Spleen (tissue), 7 donors: Measurements from ENCODE around the gene CHMP4B.

Source experiments
- CTCF ChIP-seq, 11 experiments: fragments of 200-600 bp in 7 of 11; fragments of 450-650 bp in 4 of 11; sonication (generic) in 4 of 11; IDR thresholded peaks in 8 of 11; conservative IDR thresholded peaks in 3 of 11; 1 replicate in 7 of 11; 2 replicates in 4 of 11; pipeline versions ENCODE4 v1.4.0 to v1.8.0; 2016 to 2021; ENCODE audit warnings: antibody characterized with exemption in 11 of 11, inconsistent platforms in 4 of 11, mild to moderate bottlenecking in 1 of 11
- POLR2A ChIP-seq, 3 donors: fragments of 450-650 bp; IDR thresholded peaks; one replicate each; pipeline ENCODE4 v1.5.1; 2017; ENCODE audit warnings: antibody characterized with exemption in 3 of 3, mild to moderate bottlenecking in 1 of 3
- POLR2AphosphoS5 ChIP-seq, 3 donors: sonication (generic); formaldehyde crosslinking; IDR thresholded peaks; one replicate each; pipeline ENCODE4 v1.5.1; 2017; ENCODE audit warnings: antibody characterized with exemption in 3 of 3
- donor health status: DM: no; HTN: no; CAD: no; lungs with moderate emphysema.
- donor health status: DM: no; HTN: no; CAD: no.
- donor health status: DM: no; HTN: no; CAD: no.

GRCh38 chr20:33817411-33817810 lies 6.3 kb downstream of the CHMP4B start:
- TF ChIP-seq CTCF (IDR thresholded peaks at IDR 0.05 in 8 of 11, conservative IDR thresholded peaks at IDR 0.05 in 3 of 11) = no peak
- TF ChIP-seq POLR2AphosphoS5 (IDR thresholded peaks at IDR 0.05) = no peak
- TF ChIP-seq POLR2A (IDR thresholded peaks at IDR 0.05) = no peak
